ENCODE measurements around the gene PPIA.

PPIA gene

DNA sequence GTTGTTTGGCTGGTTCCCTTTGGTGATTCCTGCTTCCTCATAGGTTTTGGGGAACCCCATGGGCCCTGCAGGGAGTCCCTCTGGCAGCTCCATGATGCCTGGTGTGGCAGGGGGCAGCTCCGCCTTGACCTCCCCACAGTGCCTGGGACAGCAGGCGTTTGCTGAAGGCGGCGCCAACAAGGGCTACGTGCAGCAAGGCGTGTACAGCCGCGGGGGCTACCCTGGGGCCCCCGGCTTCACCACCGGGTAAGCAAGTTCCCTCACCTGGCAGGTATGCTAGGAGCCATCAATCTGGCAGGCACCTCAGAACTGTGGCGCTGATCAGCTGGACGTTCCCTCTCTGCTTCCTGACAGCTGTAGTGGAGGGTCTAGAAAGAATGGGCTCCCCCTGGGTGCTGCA lies 39.6 kb upstream of the PPIA start:
- Histone ChIP-seq H3K36me3 (ENCODE audit: insufficient read depth, low read length) (peaks cover 27% of the 10 kb centered on the region), H3K4me3 (ENCODE audit: low read depth in 1 of 2, low read length in 2 of 2) (peak overlapping the region in 1 of 2 donors; percentile 3), H3K9ac (ENCODE audit: low read length) (no peak overlapping the region), H3K9me3 (ENCODE audit: low read length) (no peaks in the 10 kb centered on the region), H3K27me3 (ENCODE audit: control insufficient read depth in 1 of 2, insufficient read depth in 2 of 2, low read length in 2 of 2) (no peaks in the 10 kb centered on the region), H3K27ac (ENCODE audit: low read depth, low read length) (no peak overlapping the region), H3K4me1 (ENCODE audit: insufficient read depth, low read length) (peaks cover 38% of the 10 kb centered on the region)

DNA sequence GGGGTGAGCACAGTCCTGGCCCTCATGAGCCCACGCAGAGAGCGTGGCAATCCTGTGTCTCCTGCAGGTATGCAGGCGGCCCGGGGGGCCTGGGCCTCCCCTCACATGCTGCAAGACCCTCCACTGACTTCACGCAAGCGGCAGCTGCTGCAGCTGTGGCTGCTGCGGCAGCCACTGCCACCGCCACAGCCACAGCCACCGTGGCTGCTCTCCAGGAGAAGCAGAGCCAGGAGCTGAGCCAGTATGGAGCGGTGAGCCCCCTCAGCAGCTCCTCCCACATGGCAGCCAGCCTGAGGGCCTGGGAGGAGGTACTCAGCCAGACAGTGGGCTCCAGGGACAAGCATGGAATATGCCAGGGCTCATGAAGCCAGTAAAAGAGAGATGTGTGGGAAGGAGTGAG lies 39.2 kb upstream of the PPIA start:
- Histone ChIP-seq H3K36me3 (ENCODE audit: insufficient read depth, low read length) (peaks cover 30% of the 10 kb centered on the region), H3K4me1 (ENCODE audit: insufficient read depth, low read length) (peaks cover 41% of the 10 kb centered on the region)

DNA sequence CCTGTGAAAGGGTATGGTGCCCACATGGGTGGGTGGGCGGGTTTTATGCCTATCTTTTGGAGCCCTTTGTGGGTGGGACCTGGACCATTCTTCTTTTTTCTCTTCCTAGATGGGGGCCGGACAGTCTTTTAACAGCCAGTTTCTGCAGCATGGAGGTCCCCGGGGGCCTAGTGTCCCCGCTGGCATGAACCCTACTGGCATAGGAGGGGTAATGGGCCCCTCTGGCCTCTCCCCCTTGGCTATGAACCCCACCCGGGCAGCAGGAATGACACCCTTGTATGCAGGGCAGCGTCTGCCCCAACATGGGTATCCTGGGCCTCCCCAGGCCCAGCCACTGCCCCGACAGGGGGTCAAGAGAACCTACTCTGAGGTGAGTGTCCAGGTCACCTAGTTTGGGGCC lies 38.7 kb upstream of the PPIA start:
- no peak overlapping the region for H3K9ac ChIP-seq (ENCODE audit: low read length)
- no peaks in the 10 kb centered on the region for H3K9me3 ChIP-seq (ENCODE audit: low read length)
- H3K36me3 ChIP-seq (ENCODE audit: insufficient read depth, low read length) = peaks cover 32% of the 10 kb centered on the region
- no peaks in the 10 kb centered on the region for H3K27me3 ChIP-seq (ENCODE audit: control insufficient read depth in 1 of 2, insufficient read depth in 2 of 2, low read length in 2 of 2)
- peaks cover 44% of the 10 kb centered on the region for H3K4me1 ChIP-seq (ENCODE audit: insufficient read depth, low read length)
- H3K4me3 ChIP-seq (ENCODE audit: low read depth in 1 of 2, low read length in 2 of 2) = no peak overlapping the region
- no peak overlapping the region for H3K27ac ChIP-seq (ENCODE audit: low read depth, low read length)

More for the DNA sequence above, 39.2 kb upstream of the PPIA start:
- Histone ChIP-seq H3K9me3 (ENCODE audit: low read length) (no peaks in the 10 kb centered on the region), H3K9ac (ENCODE audit: low read length) (no peak overlapping the region), H3K4me3 (ENCODE audit: low read depth in 1 of 2, low read length in 2 of 2) (peak overlapping the region in 1 of 2 donors; percentile 3), H3K27ac (ENCODE audit: low read depth, low read length) (no peak overlapping the region), H3K27me3 (ENCODE audit: control insufficient read depth in 1 of 2, insufficient read depth in 2 of 2, low read length in 2 of 2) (no peaks in the 10 kb centered on the region)

DNA sequence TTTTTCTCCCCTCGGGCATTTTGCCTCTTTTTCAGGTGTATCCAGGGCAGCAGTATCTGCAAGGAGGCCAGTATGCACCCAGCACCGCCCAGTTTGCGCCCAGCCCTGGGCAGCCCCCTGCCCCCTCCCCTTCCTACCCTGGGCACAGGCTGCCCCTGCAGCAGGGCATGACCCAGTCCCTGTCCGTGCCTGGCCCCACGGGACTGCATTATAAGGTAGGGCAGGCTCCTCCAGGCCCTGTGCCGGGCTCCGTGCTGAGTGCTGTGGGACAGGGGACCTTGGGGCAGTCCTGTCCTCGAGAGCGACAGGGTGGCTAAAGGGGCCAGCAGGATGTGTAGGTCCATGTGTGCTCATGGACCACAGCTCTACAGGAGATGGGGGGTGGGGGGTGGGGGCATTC lies 37.2 kb upstream of the PPIA start:
- Histone ChIP-seq H3K27me3 (ENCODE audit: control insufficient read depth in 1 of 2, insufficient read depth in 2 of 2, low read length in 2 of 2) (no peaks in the 10 kb centered on the region), H3K4me3 (ENCODE audit: low read depth in 1 of 2, low read length in 2 of 2) (no peak overlapping the region), H3K9me3 (ENCODE audit: low read length) (no peaks in the 10 kb centered on the region), H3K4me1 (ENCODE audit: insufficient read depth, low read length) (peaks cover 39% of the 10 kb centered on the region), H3K36me3 (ENCODE audit: insufficient read depth, low read length) (peaks cover 47% of the 10 kb centered on the region), H3K27ac (ENCODE audit: low read depth, low read length) (no peak overlapping the region), H3K9ac (ENCODE audit: low read length) (no peak overlapping the region)

- Histone ChIP-seq H3K4me1 (ENCODE audit: insufficient read depth, low read length) (peaks cover 34% of the 10 kb centered on the region), H3K4me3 (ENCODE audit: low read depth in 1 of 2, low read length in 2 of 2) (no peak overlapping the region), H3K27ac (ENCODE audit: low read depth, low read length) (no peak overlapping the region), H3K27me3 (ENCODE audit: control insufficient read depth in 1 of 2, insufficient read depth in 2 of 2, low read length in 2 of 2) (no peaks in the 10 kb centered on the region), H3K9me3 (ENCODE audit: low read length) (no peaks in the 10 kb centered on the region), H3K9ac (ENCODE audit: low read length) (no peak overlapping the region), H3K36me3 (ENCODE audit: insufficient read depth, low read length) (peaks cover 56% of the 10 kb centered on the region)
These were observed 36.4 kb upstream of the PPIA start for GRCh38 chr7:44760034-44760580.

DNA sequence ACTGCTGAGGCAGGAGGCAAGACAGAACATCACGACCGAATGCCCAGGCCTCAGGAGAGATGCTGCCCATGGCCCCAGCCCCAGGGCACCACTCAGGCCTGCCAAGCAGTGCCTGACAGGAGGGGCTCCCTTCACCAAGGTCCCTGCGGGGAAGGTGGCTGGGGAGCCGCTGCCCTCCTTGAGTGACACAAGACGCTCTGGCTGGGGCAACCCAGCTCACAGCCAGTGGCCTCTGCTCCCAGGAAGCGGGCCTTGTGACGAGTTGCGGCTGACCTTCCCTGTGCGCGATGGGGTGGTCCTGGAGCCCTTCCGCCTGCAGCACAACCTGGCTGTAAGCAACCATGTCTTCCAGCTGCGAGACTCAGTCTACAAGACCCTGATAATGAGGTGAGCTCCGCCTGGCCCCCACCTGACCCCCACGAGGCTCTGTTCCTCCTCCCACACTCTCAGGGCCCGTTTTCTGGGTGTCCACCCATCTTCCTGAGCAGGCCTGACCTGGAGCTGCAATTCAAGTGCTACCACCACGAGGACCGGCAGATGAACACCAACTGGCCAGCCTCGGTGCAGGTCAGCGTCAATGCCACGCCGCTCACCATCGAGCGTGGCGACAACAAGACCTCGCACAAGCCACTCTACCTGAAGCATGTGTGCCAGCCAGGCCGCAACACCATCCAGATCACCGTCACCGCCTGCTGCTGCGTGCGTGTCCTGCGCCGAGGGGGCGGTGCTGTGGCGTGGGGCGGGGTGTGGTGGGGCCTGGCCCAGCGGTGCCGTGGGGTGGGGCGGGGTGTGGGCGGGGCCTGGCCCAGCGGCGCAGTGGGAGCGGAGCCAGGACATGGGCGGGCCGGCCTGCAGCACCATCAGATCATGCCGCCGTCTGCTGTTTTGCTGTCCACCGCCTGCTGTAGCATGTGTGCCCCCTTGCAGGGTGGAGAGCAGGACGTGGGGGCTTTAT lies 35.0 kb upstream of the PPIA start:
- H3K4me1 ChIP-seq (ENCODE audit: insufficient read depth, low read length) = peaks cover 20% of the 10 kb centered on the region
- peaks cover 69% of the 10 kb centered on the region for H3K36me3 ChIP-seq (ENCODE audit: insufficient read depth, low read length)
- no peaks in the 10 kb centered on the region for H3K9me3 ChIP-seq (ENCODE audit: low read length)
- H3K27me3 ChIP-seq (ENCODE audit: control insufficient read depth in 1 of 2, insufficient read depth in 2 of 2, low read length in 2 of 2) = no peaks in the 10 kb centered on the region
- H3K27ac ChIP-seq (ENCODE audit: low read depth, low read length) = no peak overlapping the region
- H3K9ac ChIP-seq (ENCODE audit: low read length) = no peak overlapping the region
- H3K4me3 ChIP-seq (ENCODE audit: low read depth in 1 of 2, low read length in 2 of 2) = no peak overlapping the region

DNA sequence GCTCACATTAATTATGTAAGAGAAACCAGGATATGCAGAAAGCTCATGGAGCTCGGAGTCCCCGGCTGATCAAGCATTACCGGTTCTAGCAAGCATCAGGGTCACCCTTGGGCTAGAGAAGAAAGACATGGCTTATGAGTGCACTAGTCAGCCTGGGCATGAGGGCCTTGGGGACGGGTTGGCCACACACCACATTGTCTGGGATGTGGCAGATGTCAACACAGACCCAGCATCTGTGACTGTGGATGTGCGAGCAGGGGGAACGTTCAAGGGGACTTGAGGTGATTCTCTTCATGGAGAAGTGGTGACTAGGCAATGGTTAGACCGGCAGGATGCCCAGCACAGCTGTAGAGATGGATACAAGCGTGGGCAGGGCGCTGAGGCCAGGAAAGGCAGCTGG lies 34.2 kb upstream of the PPIA start:
- Histone ChIP-seq H3K36me3 (ENCODE audit: insufficient read depth, low read length) (peaks cover 75% of the 10 kb centered on the region), H3K27ac (ENCODE audit: low read depth, low read length) (no peak overlapping the region), H3K27me3 (ENCODE audit: control insufficient read depth in 1 of 2, insufficient read depth in 2 of 2, low read length in 2 of 2) (no peaks in the 10 kb centered on the region), H3K9ac (ENCODE audit: low read length) (no peak overlapping the region), H3K4me1 (ENCODE audit: insufficient read depth, low read length) (peaks cover 14% of the 10 kb centered on the region), H3K9me3 (ENCODE audit: low read length) (no peaks in the 10 kb centered on the region), H3K4me3 (ENCODE audit: low read depth in 1 of 2, low read length in 2 of 2) (peak overlapping the region in 1 of 2 donors; percentile 28)

DNA sequence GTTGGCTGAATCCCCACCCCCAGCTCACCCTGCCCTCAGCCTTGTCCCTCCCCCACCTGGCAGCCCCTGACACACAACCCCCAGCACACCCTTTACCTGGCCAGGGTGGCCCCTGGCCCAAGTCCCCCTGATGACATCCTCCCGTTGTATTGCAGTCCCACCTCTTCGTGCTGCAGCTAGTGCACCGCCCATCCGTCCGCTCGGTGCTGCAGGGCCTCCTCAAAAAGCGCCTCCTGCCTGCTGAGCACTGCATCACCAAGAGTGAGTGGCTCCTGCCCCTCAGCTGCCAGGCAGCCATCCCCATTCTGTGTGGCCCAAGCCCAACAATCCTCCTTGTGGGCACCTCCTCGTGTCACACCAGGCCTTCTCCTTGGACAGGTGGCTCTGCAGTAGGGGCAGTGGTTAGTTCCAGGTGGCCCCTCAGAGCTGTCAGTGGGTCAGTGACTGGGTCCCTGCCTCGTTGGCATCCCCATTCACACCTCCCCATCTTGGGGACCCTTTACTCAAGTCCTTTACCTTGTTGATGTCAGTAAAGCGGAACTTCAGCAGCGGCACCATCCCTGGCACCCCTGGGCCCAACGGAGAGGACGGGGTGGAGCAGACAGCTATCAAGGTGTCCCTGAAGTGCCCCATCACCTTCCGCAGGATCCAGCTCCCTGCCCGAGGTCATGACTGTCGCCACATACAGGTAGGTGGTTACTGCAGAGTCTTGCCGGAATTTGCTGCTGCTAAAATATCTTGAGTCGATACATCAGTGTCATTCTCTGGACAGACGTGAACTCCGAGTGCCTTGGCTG lies 33.6 kb upstream of the PPIA start:
- no peak overlapping the region for H3K4me3 ChIP-seq (ENCODE audit: low read depth in 1 of 2, low read length in 2 of 2)
- peaks cover 73% of the 10 kb centered on the region for H3K36me3 ChIP-seq (ENCODE audit: insufficient read depth, low read length)
- no peak overlapping the region for H3K9ac ChIP-seq (ENCODE audit: low read length)
- peaks cover 19% of the 10 kb centered on the region for H3K4me1 ChIP-seq (ENCODE audit: insufficient read depth, low read length)
- no peak overlapping the region for H3K27ac ChIP-seq (ENCODE audit: low read depth, low read length)
- H3K9me3 ChIP-seq (ENCODE audit: low read length) = no peaks in the 10 kb centered on the region
- H3K27me3 ChIP-seq (ENCODE audit: control insufficient read depth in 1 of 2, insufficient read depth in 2 of 2, low read length in 2 of 2) = no peaks in the 10 kb centered on the region

DNA sequence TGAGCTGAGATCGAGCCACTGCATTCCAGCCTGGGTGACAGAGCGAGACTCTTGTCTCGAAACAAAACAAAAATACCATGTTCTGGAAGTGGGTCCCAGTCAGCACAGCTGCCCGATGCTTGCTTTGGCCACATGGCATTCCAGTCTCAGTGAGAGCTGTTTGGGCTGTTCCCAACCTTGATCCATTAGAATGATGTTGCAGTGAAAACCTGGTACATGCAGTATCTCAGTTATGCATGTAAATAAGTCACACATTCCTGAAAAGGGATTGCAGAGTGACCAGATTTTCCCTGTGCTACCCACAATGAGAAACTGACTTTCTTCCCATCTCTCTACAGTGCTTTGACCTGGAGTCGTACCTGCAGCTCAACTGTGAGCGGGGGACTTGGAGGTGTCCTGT lies 32.4 kb upstream of the PPIA start:
- H3K9ac ChIP-seq (ENCODE audit: low read length) = no peak overlapping the region
- H3K9me3 ChIP-seq (ENCODE audit: low read length) = no peaks in the 10 kb centered on the region
- no peak overlapping the region for H3K4me3 ChIP-seq (ENCODE audit: low read depth in 1 of 2, low read length in 2 of 2)
- no peaks in the 10 kb centered on the region for H3K27me3 ChIP-seq (ENCODE audit: control insufficient read depth in 1 of 2, insufficient read depth in 2 of 2, low read length in 2 of 2)
- no peak overlapping the region for H3K27ac ChIP-seq (ENCODE audit: low read depth, low read length)
- peaks cover 30% of the 10 kb centered on the region for H3K4me1 ChIP-seq (ENCODE audit: insufficient read depth, low read length)
- peaks cover 69% of the 10 kb centered on the region for H3K36me3 ChIP-seq (ENCODE audit: insufficient read depth, low read length)

DNA sequence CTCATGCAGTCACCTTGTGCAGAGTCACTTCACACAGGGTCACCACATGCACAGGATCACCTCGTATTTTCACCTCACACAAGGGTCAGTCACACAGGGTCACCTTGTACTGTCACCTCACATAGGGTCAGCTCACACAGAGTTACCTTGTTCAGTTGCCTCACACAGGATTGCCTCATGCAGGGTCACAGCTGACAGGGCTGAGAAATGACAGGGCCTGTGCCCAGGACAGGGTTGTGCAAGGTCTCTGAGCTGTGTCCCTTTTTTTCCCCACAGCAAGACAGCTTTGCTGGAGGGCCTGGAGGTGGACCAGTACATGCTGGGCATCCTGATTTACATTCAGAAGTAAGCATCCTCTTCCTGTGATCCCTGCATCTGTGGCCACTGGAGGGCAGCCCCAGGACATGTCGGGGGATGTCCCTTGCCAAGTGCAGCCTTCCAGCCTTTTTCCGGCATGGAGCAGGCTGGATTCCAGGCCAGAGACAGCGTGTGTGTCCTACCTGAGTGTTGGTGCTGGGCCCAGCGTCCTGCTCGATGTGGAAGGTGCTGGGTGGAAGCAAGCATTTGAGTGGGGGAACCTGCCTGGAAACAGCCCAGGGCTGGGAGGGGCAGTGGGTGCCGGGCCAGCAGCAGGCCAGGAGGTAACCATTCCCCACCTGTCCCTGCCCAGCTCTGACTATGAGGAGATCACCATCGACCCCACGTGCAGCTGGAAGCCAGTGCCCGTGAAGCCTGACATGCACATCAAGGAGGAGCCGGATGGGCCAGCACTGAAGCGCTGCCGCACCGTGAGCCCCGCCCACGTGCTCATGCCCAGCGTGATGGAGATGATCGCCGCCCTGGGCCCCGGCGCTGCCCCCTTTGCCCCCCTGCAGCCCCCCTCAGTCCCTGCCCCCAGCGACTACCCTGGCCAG lies 31.6 kb upstream of the PPIA start:
- H3K4me1 ChIP-seq (ENCODE audit: insufficient read depth, low read length) = peaks cover 39% of the 10 kb centered on the region
- no peak overlapping the region for H3K9ac ChIP-seq (ENCODE audit: low read length)
- no peak overlapping the region for H3K27ac ChIP-seq (ENCODE audit: low read depth, low read length)
- no peaks in the 10 kb centered on the region for H3K9me3 ChIP-seq (ENCODE audit: low read length)
- no peak overlapping the region for H3K4me3 ChIP-seq (ENCODE audit: low read depth in 1 of 2, low read length in 2 of 2)
- H3K27me3 ChIP-seq (ENCODE audit: control insufficient read depth in 1 of 2, insufficient read depth in 2 of 2, low read length in 2 of 2) = no peaks in the 10 kb centered on the region
- H3K36me3 ChIP-seq (ENCODE audit: insufficient read depth, low read length) = peaks cover 61% of the 10 kb centered on the region
